Hepatocyte (in vitro differentiated cells): ENCODE measurements around the gene CASS4. TPM values are rescaled to one million over a fixed set of nuclear protein-coding genes. Genes with fewer than 3 reads are reported as not detected.

Experiments used
- DNase-seq: peaks from one replicate; pipeline ENCODE4 v3.0.0-alpha.2; 2016; ENCODE audit warnings: low spot score
- H2AFZ ChIP-seq: fragments of 200-600 bp; sonication (generic); 2 replicates; pipeline ENCODE4 v1.6.0; 2016; ENCODE audit warnings: antibody characterized with exemption, mild to moderate bottlenecking
- H3K27ac ChIP-seq: fragments of 200-600 bp; sonication (generic); 2 replicates; pipeline ENCODE4 v1.5.1; 2016; ENCODE audit warnings: mild to moderate bottlenecking
- H3K27me3 ChIP-seq: fragments of 200-600 bp; sonication (generic); 2 replicates; pipeline ENCODE4 v1.6.1; 2016
- H3K36me3 ChIP-seq: fragments of 200-600 bp; sonication (generic); replicated peaks from 2 replicates; pipeline ENCODE4 v1.5.1; 2016; ENCODE audit warnings: low read depth; ENCODE audit not compliant: insufficient read depth
- H3K4me1 ChIP-seq: fragments of 200-600 bp; sonication (generic); 2 replicates; pipeline ENCODE4 v1.5.1; 2016; ENCODE audit warnings: mild to moderate bottlenecking, moderate library complexity; ENCODE audit not compliant: insufficient read depth
- H3K4me2 ChIP-seq: fragments of 200-600 bp; sonication (generic); 2 replicates; pipeline ENCODE4 v1.6.0; 2016
- H3K4me3 ChIP-seq: fragments of 200-600 bp; sonication (generic); 2 replicates; pipeline ENCODE4 v1.5.1; 2016; ENCODE audit warnings: mild to moderate bottlenecking
- H3K79me2 ChIP-seq: fragments of 200-600 bp; sonication (generic); 2 replicates; pipeline ENCODE4 v1.6.0; 2017; ENCODE audit warnings: mild to moderate bottlenecking
- H3K9me2 ChIP-seq: fragments of 200-600 bp; sonication (generic); replicated peaks from 2 replicates; pipeline ENCODE4 v1.6.0; 2017; ENCODE audit warnings: mild to moderate bottlenecking; ENCODE audit not compliant: insufficient read depth
- H3K9me3 ChIP-seq: fragments of 200-600 bp; sonication (generic); 2 replicates; pipeline ENCODE4 v1.5.1; 2016; ENCODE audit warnings: low read depth, mild to moderate bottlenecking
- H4K20me1 ChIP-seq: fragments of 200-600 bp; sonication (generic); 2 replicates; pipeline ENCODE4 v1.6.0; 2016; ENCODE audit warnings: mild to moderate bottlenecking; ENCODE audit not compliant: insufficient read depth, poor library complexity, severe bottlenecking
- CTCF ChIP-seq: fragments of 200-600 bp; sonication (generic); IDR thresholded peaks from 2 replicates; pipeline ENCODE4 v1.5.1; 2016; ENCODE audit warnings: antibody characterized with exemption, mild to moderate bottlenecking; ENCODE audit not compliant: poor library complexity
- EZH2 ChIP-seq: fragments of 200-600 bp; sonication (generic); IDR thresholded peaks from 2 replicates; pipeline ENCODE4 v1.6.1; 2016; ENCODE audit warnings: antibody characterized with exemption, mild to moderate bottlenecking, borderline replicate concordance
- EZH2phosphoT487 ChIP-seq: fragments of 200-600 bp; sonication (generic); IDR thresholded peaks from one replicate; pipeline ENCODE4 v1.6.1; 2018; ENCODE audit warnings: antibody characterized with exemption, mild to moderate bottlenecking, low read depth, moderate library complexity; ENCODE audit not compliant: unreplicated experiment, severe bottlenecking
- WGBS: methylation state at CpG from one replicate; pipeline ENCODE4 v1.1.6; 2016; ENCODE audit warnings: low lambda C conversion rate; ENCODE audit errors: missing lambda C conversion rate; 5-methylcytosine and 5-hydroxymethylcytosine counted together
- polyA plus RNA-seq: library from polyadenylated mRNA; unstranded; fragments of >200 nt; fragmentation: Nextera tagmentation; extraction: Ambion mirVana; gene quantifications from 2 replicates; pipeline ENCODE4 v1.2.1, GENCODE V29; 2016
- total RNA-seq: library from RNA; depleted of rRNA; stranded (reverse); fragments of >200 nt; gene quantifications from 2 replicates; pipeline ENCODE4 v1.2.3, GENCODE V29; 2014

The CASS4 gene
- total and polyA plus RNA-seq, 2 experiments from 2014 or later, result 0.13 TPM; not detected in 1

- Histone ChIP-seq H3K27ac (no peak overlapping the region), H3K79me2 (no peaks in the 10 kb centered on the region), H3K4me2 (no peak overlapping the region), H3K9me2 (no peaks in the 10 kb centered on the region), H4K20me1 (no peaks in the 10 kb centered on the region), H3K36me3 (no peaks in the 10 kb centered on the region), H3K4me1 (no peaks in the 10 kb centered on the region), H3K9me3 (no peaks in the 10 kb centered on the region), H2AFZ (no peak overlapping the region), H3K27me3 (no peaks in the 10 kb centered on the region), H3K4me3 (no peak overlapping the region)
- DNase-seq, result no peak
- WGBS, result 85% methylated on average over 3 of the region's 3 CpGs
- TF ChIP-seq EZH2 (no peak), EZH2phosphoT487 (no peak), CTCF (no peak)
These were observed 19.4 kb downstream of the CASS4 start for GRCh38 chr20:56431471-56431870.

GRCh38 chr20:56433221-56433879 lies 21.3 kb downstream of the CASS4 start:
- Histone ChIP-seq H3K27me3 (no peaks in the 10 kb centered on the region), H3K27ac (no peak overlapping the region), H3K79me2 (no peaks in the 10 kb centered on the region), H3K36me3 (no peaks in the 10 kb centered on the region), H2AFZ (no peak overlapping the region), H3K9me3 (no peaks in the 10 kb centered on the region), H3K4me2 (no peak overlapping the region), H3K4me1 (no peaks in the 10 kb centered on the region), H3K4me3 (no peak overlapping the region), H4K20me1 (no peaks in the 10 kb centered on the region), H3K9me2 (no peaks in the 10 kb centered on the region)
- WGBS, result 70% methylated on average over 3 of the region's 3 CpGs
- DNase-seq, result no peak
- no peak for TF ChIP-seq CTCF
- TF ChIP-seq EZH2, result no peak
- no peak for TF ChIP-seq EZH2phosphoT487

GRCh38 chr20:56433880-56434255 lies 21.8 kb downstream of the CASS4 start:
- Histone ChIP-seq H2AFZ (no peak overlapping the region), H3K9me3 (no peaks in the 10 kb centered on the region), H3K36me3 (no peaks in the 10 kb centered on the region), H4K20me1 (no peaks in the 10 kb centered on the region), H3K4me3 (no peak overlapping the region), H3K27me3 (no peaks in the 10 kb centered on the region), H3K4me1 (no peaks in the 10 kb centered on the region), H3K79me2 (no peaks in the 10 kb centered on the region), H3K27ac (no peak overlapping the region), H3K4me2 (no peak overlapping the region), H3K9me2 (no peaks in the 10 kb centered on the region)
- TF ChIP-seq EZH2phosphoT487 (no peak), CTCF (no peak), EZH2 (no peak)
- WGBS, result 51% methylated on average over 6 of the region's 6 CpGs
- no peak for DNase-seq
